H9 (cell line): ENCODE measurements around the gene CD300C. TPM values are rescaled to one million over a fixed set of nuclear protein-coding genes. Genes with fewer than 3 reads are reported as not detected.

ENCODE experiments used
- DNase-seq: peaks from one replicate; pipeline ENCODE4 v3.0.0-alpha.2; 2017
- H2AFZ ChIP-seq: one replicate; pipeline ENCODE4 v1.6.1; 2013; ENCODE audit warnings: mild to moderate bottlenecking, low read length, control low read depth, moderate library complexity
- H2AK5ac ChIP-seq: 2 replicates; pipeline ENCODE4 v1.6.1; 2013; ENCODE audit warnings: low read length, control low read depth, mixed read lengths; ENCODE audit not compliant: insufficient read length
- H2BK120ac ChIP-seq: one replicate; pipeline ENCODE4 v1.6.1; 2013; ENCODE audit warnings: low read depth, mild to moderate bottlenecking, low read length, control low read depth, inconsistent platforms; ENCODE audit not compliant: poor library complexity, severe bottlenecking
- H2BK12ac ChIP-seq: 2 replicates; pipeline ENCODE4 v1.6.1; 2013; ENCODE audit warnings: low read length, control low read depth, mixed read lengths, low read depth; ENCODE audit not compliant: insufficient read length
- H2BK15ac ChIP-seq: 2 replicates; pipeline ENCODE4 v1.6.1; 2013; ENCODE audit warnings: low read depth, low read length, control low read depth
- H2BK20ac ChIP-seq: one replicate; pipeline ENCODE4 v1.6.1; 2013; ENCODE audit warnings: low read depth, mild to moderate bottlenecking, low read length, control low read depth, inconsistent platforms; ENCODE audit not compliant: poor library complexity, severe bottlenecking
- H2BK5ac ChIP-seq: 2 replicates; pipeline ENCODE4 v1.6.1; 2013; ENCODE audit warnings: low read length, control low read depth, mixed read lengths; ENCODE audit not compliant: insufficient read length
- H3K14ac ChIP-seq: 2 replicates; pipeline ENCODE4 v1.6.1; 2013; ENCODE audit warnings: low read length, control low read depth; ENCODE audit not compliant: insufficient read depth
- H3K18ac ChIP-seq: 2 replicates; pipeline ENCODE4 v1.6.1; 2013; ENCODE audit warnings: low read depth, mild to moderate bottlenecking, mixed read lengths, low read length, control low read depth; ENCODE audit not compliant: insufficient read length
- H3K23ac ChIP-seq: 2 replicates; pipeline ENCODE4 v1.6.1; 2013; ENCODE audit warnings: low read length, control low read depth, mixed read lengths, low read depth; ENCODE audit not compliant: insufficient read length
- H3K23me2 ChIP-seq: 2 replicates; pipeline ENCODE4 v1.6.1; 2013; ENCODE audit warnings: low read depth, mild to moderate bottlenecking, mixed read lengths, low read length, control low read depth; ENCODE audit not compliant: insufficient read length, poor library complexity, severe bottlenecking
- H3K27ac ChIP-seq: 2 replicates; pipeline ENCODE4 v1.5.1; 2013; ENCODE audit warnings: low read length, control low read depth, mixed read lengths, low read depth; ENCODE audit not compliant: insufficient read length
- H3K27me3 ChIP-seq: 2 replicates; pipeline ENCODE4 v1.6.1; 2013; ENCODE audit warnings: low read length, control low read depth, inconsistent platforms; ENCODE audit not compliant: insufficient read depth
- H3K4ac ChIP-seq: 2 replicates; pipeline ENCODE4 v1.6.1; 2013; ENCODE audit warnings: low read depth, mild to moderate bottlenecking, control low read depth, inconsistent platforms, low read length, moderate library complexity
- H3K4me1 ChIP-seq: 2 replicates; pipeline ENCODE4 v1.6.1; 2013; ENCODE audit warnings: low read length, control low read depth, inconsistent platforms; ENCODE audit not compliant: insufficient read depth
- H3K4me2 ChIP-seq: 2 replicates; pipeline ENCODE4 v1.6.1; 2013; ENCODE audit warnings: low read length, control low read depth, mixed read lengths; ENCODE audit not compliant: insufficient read length, insufficient read depth
- H3K56ac ChIP-seq: 2 replicates; pipeline ENCODE4 v1.6.1; 2013; ENCODE audit warnings: low read depth, mild to moderate bottlenecking, mixed read lengths, low read length, control low read depth; ENCODE audit not compliant: insufficient read length
- H3K79me1 ChIP-seq: 2 replicates; pipeline ENCODE4 v1.6.1; 2013; ENCODE audit warnings: low read depth, mild to moderate bottlenecking, moderate library complexity, low read length, control low read depth, inconsistent platforms; ENCODE audit not compliant: insufficient read depth, poor library complexity, severe bottlenecking
- H3K79me2 ChIP-seq: 2 replicates; pipeline ENCODE4 v1.6.1; 2013; ENCODE audit warnings: low read length, control low read depth, inconsistent platforms; ENCODE audit not compliant: insufficient read depth
- H3K9ac ChIP-seq: 2 replicates; pipeline ENCODE4 v1.6.1; 2013; ENCODE audit warnings: low read length, control low read depth, mixed read lengths; ENCODE audit not compliant: insufficient read length; ENCODE audit errors: extremely low read depth
- H3K9me3 ChIP-seq: one replicate; pipeline ENCODE4 v1.6.1; 2013; ENCODE audit warnings: low read depth, low read length, inconsistent platforms; ENCODE audit not compliant: control insufficient read depth
- H3T11ph ChIP-seq: one replicate; pipeline ENCODE4 v1.6.1; 2013; ENCODE audit warnings: mild to moderate bottlenecking, low read length, control low read depth, inconsistent platforms
- H4K20me1 ChIP-seq: one replicate; pipeline ENCODE4 v1.6.1; 2013; ENCODE audit not compliant: control insufficient read depth, insufficient read length, insufficient read depth
- H4K5ac ChIP-seq: 2 replicates; pipeline ENCODE4 v1.6.1; 2013; ENCODE audit warnings: low read depth, mild to moderate bottlenecking, mixed read lengths, low read length, control low read depth; ENCODE audit not compliant: insufficient read length
- H4K8ac ChIP-seq: replicated peaks from 2 replicates; pipeline ENCODE4 v1.6.1; 2013; ENCODE audit warnings: low read length, control low read depth, mixed read lengths, low read depth; ENCODE audit not compliant: insufficient read length
- H4K91ac ChIP-seq: 2 replicates; pipeline ENCODE4 v1.6.1; 2013; ENCODE audit warnings: low read depth, mild to moderate bottlenecking, moderate library complexity, mixed read lengths, low read length, control low read depth; ENCODE audit not compliant: insufficient read length
- H3K27ac Mint-ChIP-seq, 3 experiments: 2 replicates in 2 of 3; 3 replicates in 1 of 3; pipeline ENCODE4 v1.8.0; 2020 to 2021; ENCODE audit warnings: mixed read lengths in 3 of 3, mild to moderate bottlenecking in 1 of 3, moderate library complexity in 1 of 3
- H3K27me3 Mint-ChIP-seq: 2 replicates; pipeline ENCODE4 v1.8.0; 2021; ENCODE audit warnings: low read depth, mild to moderate bottlenecking, moderate library complexity, mixed read lengths
- H3K36me3 Mint-ChIP-seq, 3 experiments: 2 replicates in 2 of 3; 3 replicates in 1 of 3; pipeline ENCODE4 v1.8.0; 2020 to 2021; ENCODE audit warnings: low read depth in 3 of 3, mixed read lengths in 3 of 3; ENCODE audit not compliant: insufficient read depth in 1 of 3
- H3K4me1 Mint-ChIP-seq, 2 experiments: 2 replicates each; pipeline ENCODE4 v1.8.0; 2020; ENCODE audit warnings: mixed read lengths in 2 of 2
- H3K4me3 Mint-ChIP-seq, 2 experiments: 2 replicates in 1 of 2; 3 replicates in 1 of 2; pipeline ENCODE4 v1.8.0; 2020 to 2021; ENCODE audit warnings: mild to moderate bottlenecking in 2 of 2, mixed read lengths in 2 of 2, moderate library complexity in 1 of 2
- H3K9me3 Mint-ChIP-seq, 2 experiments: 2 replicates in 1 of 2; 3 replicates in 1 of 2; pipeline ENCODE4 v1.8.0; 2020; ENCODE audit warnings: mild to moderate bottlenecking in 2 of 2, mixed read lengths in 2 of 2, moderate library complexity in 1 of 2
- CTCF ChIP-seq: fragments of 200-600 bp; sonication (generic); conservative IDR thresholded peaks from 3 replicates; pipeline ENCODE4 v1.8.0; 2021; ENCODE audit warnings: antibody characterized with exemption, mild to moderate bottlenecking
- WGBS: extraction: QIAGEN DNeasy Blood & Tissue Kit; methylation state at CpG from one replicate; pipeline ENCODE4 v1.1.7; 2013; ENCODE audit warnings: missing lambda C conversion rate, low lambda C conversion rate, mixed read lengths; ENCODE audit not compliant: insufficient read length; ENCODE audit errors: extremely low coverage; 5-methylcytosine and 5-hydroxymethylcytosine counted together
- total RNA-seq: library from RNA; stranded (reverse); gene quantifications from 2 replicates; pipeline ENCODE4 v1.2.1, GENCODE V29; 2021

Gene CD300C
- total RNA-seq, 1 experiment from 2014 or later, result not detected

GRCh38 chr17:74512624-74513091, 33.3 kb downstream of the CD300C start:
- no peaks in the 10 kb centered on the region for H4K20me1 ChIP-seq
- H4K5ac ChIP-seq, result no peak overlapping the region
- no peak overlapping the region for H2BK20ac ChIP-seq
- no peak overlapping the region for H3K18ac ChIP-seq
- no peak overlapping the region for H4K8ac ChIP-seq
- no peak overlapping the region for H3T11ph ChIP-seq
- H3K4me2 ChIP-seq, result no peak overlapping the region
- Mint-ChIP-seq H3K4me1 (no peaks in the 10 kb centered on the region), H3K27ac (no peak overlapping the region), H3K36me3 (peaks cover 11 to 12% (median 12%) of the 10 kb centered on the region in 3 experiments), H3K9me3 (peaks cover 16 to 18% of the 10 kb centered on the region in 2 experiments), H3K27me3 (peaks cover 57% of the 10 kb centered on the region), H3K4me3 (no peak overlapping the region)
- no peaks in the 10 kb centered on the region for H3K4me1 ChIP-seq
- no peak overlapping the region for H3K14ac ChIP-seq
- WGBS, result no CpG with 5 or more reads among the region's 7 CpGs
- no peak overlapping the region for H3K56ac ChIP-seq
- TF ChIP-seq CTCF, result no peak
- no peak overlapping the region for H3K4ac ChIP-seq
- H3K23ac ChIP-seq, result no peak overlapping the region
- H3K27ac ChIP-seq, result no peak overlapping the region
- H3K23me2 ChIP-seq, result no peaks in the 10 kb centered on the region
- H3K9ac ChIP-seq, result no peak overlapping the region
- no peak overlapping the region for H2BK120ac ChIP-seq
- no peak overlapping the region for H2BK12ac ChIP-seq
- no peak overlapping the region for H2BK15ac ChIP-seq
- no peak for DNase-seq
- H2BK5ac ChIP-seq, result no peak overlapping the region
- H3K9me3 ChIP-seq, result peaks cover 8% of the 10 kb centered on the region
- 0 out of 2 replicates have a peak, but pooled peaks cover 1% of the 10 kb centered on the region for H3K27me3 ChIP-seq
- no peak overlapping the region for H2AFZ ChIP-seq
- H2AK5ac ChIP-seq, result no peak overlapping the region
- no peaks in the 10 kb centered on the region for H3K79me1 ChIP-seq
- H3K79me2 ChIP-seq, result no peaks in the 10 kb centered on the region
- no peak overlapping the region for H4K91ac ChIP-seq
